Caco-2 (cell line): ENCODE measurements around the gene RAB1B. TPM values are rescaled to one million over a fixed set of nuclear protein-coding genes. Genes with fewer than 3 reads are reported as not detected.
"Not testable (repeated sequence)": the region's sequence is repeated elsewhere in the genome, so short reads cannot be mapped to it uniquely, and the experiment has no call there.

Experiments
- BruUV-seq: library from RNA; stranded (reverse); fragments of 400-500 nt; replicated peaks from 2 replicates; lab custom pipeline; 2021; lab: Mats Ljungman, UMichigan
- CTCF ChIA-PET: fragments of 300-600 bp; sonication (Branson Sonifier 250); formaldehyde crosslinking; loops from one replicate; lab custom pipeline; 2022; ENCODE audit warnings: antibody characterized with exemption; lab: Charles Lee
- POLR2A ChIA-PET: fragments of 300-600 bp; sonication (Branson Sonifier 250); formaldehyde crosslinking; loops from one replicate; lab custom pipeline; 2022; ENCODE audit warnings: antibody characterized with exemption; lab: Charles Lee
- DNase-seq, 2 experiments: peaks; one replicate each; pipeline versions ENCODE4 v3.0.0 to v3.0.0-alpha.2; 2020 to 2022
- H3K27me3 ChIP-seq: replicated peaks from 2 replicates; pipeline ENCODE4 v1.6.0; 2011; ENCODE audit warnings: low read length; ENCODE audit not compliant: control insufficient read depth, insufficient read depth
- H3K36me3 ChIP-seq: 2 replicates; pipeline ENCODE4 v1.5.1; 2011; ENCODE audit warnings: low read length; ENCODE audit not compliant: control insufficient read depth, insufficient read depth
- H3K4me1 ChIP-seq: fragments of 250-450 bp; sonication (Bioruptor Pico); 2 replicates; pipeline ENCODE4 v1.5.1; 2020; ENCODE audit warnings: mild to moderate bottlenecking
- H3K4me3 ChIP-seq: 2 replicates; pipeline ENCODE4 v1.5.1; 2011; ENCODE audit warnings: low read depth, mild to moderate bottlenecking, control low read depth, low read length
- H3K9me3 ChIP-seq: fragments of 250-450 bp; sonication (Bioruptor Pico); 2 replicates; pipeline ENCODE4 v1.5.1; 2020; ENCODE audit warnings: mild to moderate bottlenecking, moderate library complexity
- H3K27ac Mint-ChIP-seq: one replicate; pipeline ENCODE4 v1.8.0; 2022; ENCODE audit warnings: mixed read lengths; ENCODE audit not compliant: unreplicated experiment
- H3K27me3 Mint-ChIP-seq: one replicate; pipeline ENCODE4 v1.8.0; 2022; ENCODE audit warnings: mixed read lengths; ENCODE audit not compliant: insufficient read depth, unreplicated experiment
- H3K36me3 Mint-ChIP-seq: one replicate; pipeline ENCODE4 v1.8.0; 2022; ENCODE audit warnings: mild to moderate bottlenecking, mixed read lengths; ENCODE audit not compliant: insufficient read depth, unreplicated experiment
- H3K4me1 Mint-ChIP-seq: one replicate; pipeline ENCODE4 v1.8.0; 2022; ENCODE audit warnings: low read depth, mixed read lengths; ENCODE audit not compliant: unreplicated experiment
- H3K4me3 Mint-ChIP-seq: one replicate; pipeline ENCODE4 v1.8.0; 2022; ENCODE audit warnings: mild to moderate bottlenecking, moderate library complexity, mixed read lengths; ENCODE audit not compliant: unreplicated experiment
- H3K9me3 Mint-ChIP-seq: one replicate; pipeline ENCODE4 v1.8.0; 2022; ENCODE audit warnings: mixed read lengths; ENCODE audit not compliant: unreplicated experiment
- CTCF ChIP-seq, 2 experiments: fragments of 200-600 bp in 1 of 2; IDR thresholded peaks; 1 replicate in 1 of 2; 2 replicates in 1 of 2; pipeline versions ENCODE4 v1.5.1 to v1.8.0; 2011 to 2022; ENCODE audit warnings: antibody characterized with exemption in 1 of 2, control low read depth in 1 of 2, inconsistent platforms in 1 of 2, low read depth in 1 of 2, low read length in 1 of 2, mild to moderate bottlenecking in 1 of 2, moderate library complexity in 1 of 2; ENCODE audit not compliant: insufficient read depth in 1 of 2, severe bottlenecking in 1 of 2, unreplicated experiment in 1 of 2
- intact Hi-C: fragments of 100-400 bp; cut with micrococcal nuclease; formaldehyde crosslinking; loops from one replicate; pipeline ENCODE4 v1.10.0; 2022; ENCODE audit not compliant: unreplicated experiment
- total RNA-seq: library from RNA; stranded (reverse); gene quantifications from 2 replicates; pipeline ENCODE4 v1.2.3, GENCODE V29; 2022

Gene RAB1B
- total RNA-seq, 1 experiment from 2014 or later = 132 TPM

GRCh38 chr11:66274219-66274618 lies 5.8 kb downstream of the RAB1B start:
- POLR2A ChIA-PET = no interaction called here

GRCh38 chr11:66275396-66275795 lies 7.0 kb downstream of the RAB1B start:
- intact Hi-C loops = no loop called here
- Histone ChIP-seq H3K4me1 (peaks cover 7% of the 10 kb centered on the region), H3K4me3 (no peak overlapping the region), H3K9me3 (no peaks in the 10 kb centered on the region), H3K36me3 (peaks cover 5% of the 10 kb centered on the region), H3K27me3 (no peaks in the 10 kb centered on the region)
- ChIA-PET POLR2A (no interaction called here), CTCF (no interaction called here)
- no peaks in the 10 kb centered on the region for H3K27me3 Mint-ChIP-seq
- H3K36me3 Mint-ChIP-seq = peaks cover 59% of the 10 kb centered on the region
- no TSS peak for BruUV-seq
- no peak overlapping the region for H3K27ac Mint-ChIP-seq
- H3K9me3 Mint-ChIP-seq = no peaks in the 10 kb centered on the region
- no peak overlapping the region for H3K4me3 Mint-ChIP-seq
- no peak for TF ChIP-seq CTCF (IDR thresholded peaks at IDR 0.05; ENCODE audit: insufficient read depth in 1 of 2, low read depth in 1 of 2, low read length in 1 of 2, severe bottlenecking in 1 of 2, unreplicated experiment in 1 of 2)
- DNase-seq = no peak
- H3K4me1 Mint-ChIP-seq = peaks cover 13% of the 10 kb centered on the region

More at GRCh38 chr11:66274219-66274618, 5.8 kb downstream of the RAB1B start:
- no TSS peak for BruUV-seq
- Mint-ChIP-seq H3K27me3 (no peaks in the 10 kb centered on the region), H3K36me3 (peaks cover 55% of the 10 kb centered on the region), H3K27ac (no peak overlapping the region), H3K9me3 (no peaks in the 10 kb centered on the region), H3K4me3 (no peak overlapping the region), H3K4me1 (peaks cover 7% of the 10 kb centered on the region)
- TF ChIP-seq CTCF (IDR thresholded peaks at IDR 0.05; ENCODE audit: insufficient read depth in 1 of 2, low read depth in 1 of 2, low read length in 1 of 2, severe bottlenecking in 1 of 2, unreplicated experiment in 1 of 2) = no peak
- CTCF ChIA-PET = no interaction called here
- Histone ChIP-seq H3K36me3 (peaks cover 5% of the 10 kb centered on the region), H3K9me3 (no peaks in the 10 kb centered on the region), H3K4me3 (no peak overlapping the region), H3K4me1 (peaks cover 7% of the 10 kb centered on the region), H3K27me3 (no peaks in the 10 kb centered on the region)
- intact Hi-C loops = no loop called here
- no peak for DNase-seq

GRCh38 chr11:66275984-66276612 lies 7.7 kb downstream of the RAB1B start:
- POLR2A ChIA-PET = no interaction called here
- no peak for DNase-seq
- intact Hi-C loops = no loop called here
- no peaks in the 10 kb centered on the region for H3K27me3 Mint-ChIP-seq
- no peak overlapping the region for H3K4me3 Mint-ChIP-seq
- BruUV-seq = no TSS peak
- Histone ChIP-seq H3K27me3 (no peaks in the 10 kb centered on the region), H3K9me3 (no peaks in the 10 kb centered on the region), H3K4me3 (no peak overlapping the region), H3K36me3 (peaks cover 5% of the 10 kb centered on the region), H3K4me1 (peaks cover 7% of the 10 kb centered on the region)
- CTCF ChIA-PET = no interaction called here
- H3K9me3 Mint-ChIP-seq = no peaks in the 10 kb centered on the region
- peaks cover 63% of the 10 kb centered on the region for H3K36me3 Mint-ChIP-seq
- H3K27ac Mint-ChIP-seq = no peak overlapping the region
- TF ChIP-seq CTCF (IDR thresholded peaks at IDR 0.05; ENCODE audit: insufficient read depth in 1 of 2, low read depth in 1 of 2, low read length in 1 of 2, severe bottlenecking in 1 of 2, unreplicated experiment in 1 of 2) = no peak
- peaks cover 18% of the 10 kb centered on the region for H3K4me1 Mint-ChIP-seq

- H3K27me3 Mint-ChIP-seq, CTCF ChIA-PET, H3K4me3 ChIP-seq, POLR2A ChIA-PET, DNase-seq, H3K27me3 ChIP-seq, H3K4me1 ChIP-seq, H3K9me3 ChIP-seq, BruUV-seq, H3K4me3 Mint-ChIP-seq, H3K27ac Mint-ChIP-seq, H3K36me3 ChIP-seq, H3K9me3 Mint-ChIP-seq: not testable (repeated sequence)
- H3K4me1 Mint-ChIP-seq = peaks cover 23% of the 10 kb centered on the region
- peaks cover 68% of the 10 kb centered on the region for H3K36me3 Mint-ChIP-seq
- intact Hi-C loops = loop anchor here (1.0 kb wide), 1 partner anchor 8 kb away; the partner anchor contains the start of gene RAB1B
Observed at GRCh38 chr11:66276619-66277018, 8.2 kb downstream of the RAB1B start.

- DNase-seq, H3K36me3 ChIP-seq, POLR2A ChIA-PET, H3K9me3 Mint-ChIP-seq, H3K9me3 ChIP-seq, H3K27ac Mint-ChIP-seq, H3K27me3 Mint-ChIP-seq, H3K4me3 ChIP-seq, H3K27me3 ChIP-seq: not testable (repeated sequence)
- intact Hi-C loops = loop anchor here (1.0 kb wide), 1 partner anchor 9 kb away; the partner anchor contains the start of gene RAB1B
- TSS peak; percentile 42 for BruUV-seq
- CTCF ChIA-PET = interaction anchor here (0.6 kb wide), 1 partner anchor 59 kb away, joined by 9 read pairs; no protein-coding TSS in a partner anchor
- Mint-ChIP-seq H3K36me3 (peaks cover 67% of the 10 kb centered on the region), H3K4me1 (peaks cover 26% of the 10 kb centered on the region), H3K4me3 (peak overlapping the region; percentile 73)
- H3K4me1 ChIP-seq = peaks cover 11% of the 10 kb centered on the region
Observed at GRCh38 chr11:66277064-66277463, 8.6 kb downstream of the RAB1B start.
